ENCODE results near the gene CYB5R3. TPM values are rescaled to one million over a fixed set of nuclear protein-coding genes. Genes with fewer than 3 reads are reported as not detected.
"Not testable (repeated sequence)": the region's sequence is repeated elsewhere in the genome, so short reads cannot be mapped to it uniquely, and the experiment has no call there.

CYB5R3 gene
- total and polyA plus RNA-seq, 4 donors: 90.2 to 265 (median 156) TPM

DNA sequence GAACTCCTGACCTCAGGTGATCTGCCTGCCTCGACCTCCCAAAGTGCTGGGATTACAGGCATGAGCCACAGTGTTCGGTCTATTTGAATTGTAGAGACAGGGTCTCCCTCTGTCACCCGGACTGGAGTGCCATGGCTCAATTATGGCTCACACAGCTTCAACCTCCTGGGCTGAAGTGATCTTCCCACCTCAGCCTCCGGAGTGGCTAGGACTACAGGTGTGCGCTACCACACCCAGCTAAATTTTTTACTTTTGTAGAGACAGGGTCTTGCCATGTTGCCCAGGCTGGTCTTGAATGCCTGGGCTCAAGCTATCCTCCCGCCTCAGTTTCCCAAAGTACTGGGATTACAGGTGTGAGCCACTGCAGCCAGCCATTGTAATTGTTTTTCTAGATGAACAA is 81.2 kb downstream of the CYB5R3 start:
- H3K36me3 ChIP-seq (ENCODE audit: control insufficient read depth in 4 of 4, insufficient read depth in 4 of 4, low read length in 4 of 4): peaks cover 0 to 14% (median 5%) of the 10 kb centered on the region in 4 donors
- 78 to 89% methylated on average over 5 of the region's 6 CpGs for WGBS, 2 donors
- not testable (repeated sequence) for H3K4me1 ChIP-seq (ENCODE audit: control insufficient read depth in 5 of 5, insufficient read depth in 5 of 5, low read length in 5 of 5); H3K4me3 ChIP-seq; H3K27ac ChIP-seq (ENCODE audit: low read depth in 1 of 2, low read length in 1 of 2); H3K9ac ChIP-seq (ENCODE audit: insufficient read depth in 1 of 2, low read length in 2 of 2); H3K9me3 ChIP-seq (ENCODE audit: control insufficient read depth in 4 of 4, insufficient read depth in 3 of 4, low read length in 3 of 4); H3K27me3 ChIP-seq (ENCODE audit: control insufficient read depth in 3 of 3, insufficient read depth in 3 of 3, low read length in 2 of 3); ATAC-seq (ENCODE audit: insufficient read depth, low FRiP score); DNase-seq

Small RNA genes lying within 50 kb of the gene (small RNA-seq; reads per million reads assigned to genes)
- gene RNU6-513P (ENCODE audit: low replicate concordance): not detected

Other genes with a start within 250 kb of the CYB5R3 start
- 10 to 100 TPM in 1 of 2 donors, 1 to 10 TPM in 1; 2.2 to 14.4 TPM for gene NFAM1, start 217.0 kb downstream of the CYB5R3 start, total RNA-seq
- gene NFAM1, start 217.0 kb downstream of the CYB5R3 start, polyA plus RNA-seq: 10 to 100 TPM in 1 of 2 donors, 1 to 10 TPM in 1; 3.6 to 24.6 TPM
- 10 to 100 TPM; 14.9 to 35.5 TPM for gene RRP7A, start 129.6 kb downstream of the CYB5R3 start, total RNA-seq
- gene RRP7A, start 129.6 kb downstream of the CYB5R3 start, polyA plus RNA-seq: 10 to 100 TPM; 10.2 to 31.9 TPM
- gene SERHL2, start 95.4 kb downstream of the CYB5R3 start, total RNA-seq: 1 to 10 TPM; 2.7 to 3.3 TPM
- 1 to 10 TPM; 1.7 to 2.6 TPM for gene SERHL2, start 95.4 kb downstream of the CYB5R3 start, polyA plus RNA-seq
- gene POLDIP3, start 34.5 kb downstream of the CYB5R3 start, total RNA-seq: 10 to 100 TPM; 41.1 to 62.1 TPM
- gene POLDIP3, start 34.5 kb downstream of the CYB5R3 start, polyA plus RNA-seq: 10 to 100 TPM; 20.5 to 44.3 TPM
- gene ATP5MGL, start 8.8 kb downstream of the CYB5R3 start, total RNA-seq: 1 to 10 TPM in 1 of 2 donors, under 1 TPM in 1; 0.82 to 1.1 TPM
- gene ATP5MGL, start 8.8 kb downstream of the CYB5R3 start, polyA plus RNA-seq: under 1 TPM in 1 of 2 donors, not detected in 1; 0.16 TPM
- 10 to 100 TPM in 1 of 2 donors, 1 to 10 TPM in 1; 8.6 to 24.8 TPM for gene A4GALT, start 71.5 kb upstream of the CYB5R3 start, total RNA-seq
- 10 to 100 TPM; 23.9 to 29.3 TPM for gene A4GALT, start 71.5 kb upstream of the CYB5R3 start, polyA plus RNA-seq
- 10 to 100 TPM; 42.0 to 42.9 TPM for gene ARFGAP3, start 207.9 kb upstream of the CYB5R3 start, total RNA-seq
- 10 to 100 TPM; 25.8 to 42.7 TPM for gene ARFGAP3, start 207.9 kb upstream of the CYB5R3 start, polyA plus RNA-seq